T-helper 2 cell treated with Interferon-gamma antibody and Interleukin-4, amounts not matched to agents 5 μg/mL and 100 μg/mL, for 36 hours (primary cell): ENCODE measurements around the gene PEDS1.
"Not testable (repeated sequence)": the region's sequence is repeated elsewhere in the genome, so short reads cannot be mapped to it uniquely, and the experiment has no call there.

Source experiments
- DNase-seq: peaks from one replicate; pipeline ENCODE4 v3.0.0; 2021; ENCODE audit warnings: low spot score
- H3K27ac Mint-ChIP-seq: one replicate; pipeline ENCODE4 v1.8.0; 2021; ENCODE audit warnings: mild to moderate bottlenecking, mixed read lengths
- H3K27me3 Mint-ChIP-seq: one replicate; pipeline ENCODE4 v1.8.0; 2021; ENCODE audit warnings: low read depth, mixed read lengths
- H3K36me3 Mint-ChIP-seq: one replicate; pipeline ENCODE4 v1.8.0; 2021; ENCODE audit warnings: low read depth, mixed read lengths
- H3K4me1 Mint-ChIP-seq: one replicate; pipeline ENCODE4 v1.8.0; 2021; ENCODE audit warnings: low read depth, mixed read lengths
- H3K4me3 Mint-ChIP-seq: one replicate; pipeline ENCODE4 v1.8.0; 2022; ENCODE audit warnings: mild to moderate bottlenecking, moderate library complexity, mixed read lengths
- H3K9me3 Mint-ChIP-seq: one replicate; pipeline ENCODE4 v1.8.0; 2021; ENCODE audit warnings: mixed read lengths

The PEDS1 gene

GRCh38 chr20:50161494-50161893 is 8.0 kb upstream of the PEDS1 start:
- not testable (repeated sequence) for H3K27ac Mint-ChIP-seq, H3K27me3 Mint-ChIP-seq, DNase-seq

GRCh38 chr20:50153153-50153499 is 397 bp downstream of the PEDS1 start:
- peak overlapping the region; percentile 94 for H3K27ac Mint-ChIP-seq
- no peak for DNase-seq
- H3K9me3 Mint-ChIP-seq: no peaks in the 10 kb centered on the region
- H3K4me1 Mint-ChIP-seq: peaks cover 39% of the 10 kb centered on the region
- H3K36me3 Mint-ChIP-seq: peaks cover 29% of the 10 kb centered on the region
- peak overlapping the region; percentile 94 for H3K4me3 Mint-ChIP-seq
- no peaks in the 10 kb centered on the region for H3K27me3 Mint-ChIP-seq

More at GRCh38 chr20:50161494-50161893, 8.0 kb upstream of the PEDS1 start:
- H3K36me3 Mint-ChIP-seq, H3K9me3 Mint-ChIP-seq, H3K4me3 Mint-ChIP-seq: not testable (repeated sequence)
- H3K4me1 Mint-ChIP-seq: peaks cover 12% of the 10 kb centered on the region

GRCh38 chr20:50152394-50153152 is 950 bp downstream of the PEDS1 start:
- Mint-ChIP-seq H3K27me3 (no peaks in the 10 kb centered on the region), H3K9me3 (no peaks in the 10 kb centered on the region), H3K36me3 (peaks cover 31% of the 10 kb centered on the region), H3K4me1 (peaks cover 45% of the 10 kb centered on the region), H3K4me3 (peak overlapping the region; percentile 94), H3K27ac (peak overlapping the region; percentile 94)
- DNase-seq: no peak

GRCh38 chr20:50151034-50151743 is 2.3 kb downstream of the PEDS1 start:
- peak overlapping the region; percentile 81 for H3K27ac Mint-ChIP-seq
- peaks cover 59% of the 10 kb centered on the region for H3K4me1 Mint-ChIP-seq
- H3K4me3 Mint-ChIP-seq: peak overlapping the region; percentile 94
- DNase-seq: no peak
- H3K36me3 Mint-ChIP-seq: peaks cover 44% of the 10 kb centered on the region
- no peaks in the 10 kb centered on the region for H3K27me3 Mint-ChIP-seq
- H3K9me3 Mint-ChIP-seq: no peaks in the 10 kb centered on the region

GRCh38 chr20:50149481-50150254 is 3.9 kb downstream of the PEDS1 start:
- Mint-ChIP-seq H3K27ac (peak overlapping the region; percentile 81), H3K4me1 (peaks cover 67% of the 10 kb centered on the region), H3K9me3 (no peaks in the 10 kb centered on the region), H3K27me3 (no peaks in the 10 kb centered on the region), H3K36me3 (peaks cover 47% of the 10 kb centered on the region), H3K4me3 (peak overlapping the region; percentile 43)
- no peak for DNase-seq

GRCh38 chr20:50146732-50147662 is 6.5 kb downstream of the PEDS1 start:
- Mint-ChIP-seq H3K4me1 (peaks cover 60% of the 10 kb centered on the region), H3K27me3 (no peaks in the 10 kb centered on the region), H3K36me3 (peaks cover 51% of the 10 kb centered on the region), H3K4me3 (peak overlapping the region; percentile 87), H3K27ac (peak overlapping the region; percentile 97), H3K9me3 (no peaks in the 10 kb centered on the region)
- DNase-seq: peak; percentile 81

- no peaks in the 10 kb centered on the region for H3K27me3 Mint-ChIP-seq
- H3K36me3 Mint-ChIP-seq: peaks cover 50% of the 10 kb centered on the region
Measured at GRCh38 chr20:50146214-50146613, 7.3 kb downstream of the PEDS1 start.

GRCh38 chr20:50145566-50145965 is 8.0 kb downstream of the PEDS1 start:
- Mint-ChIP-seq H3K27me3 (no peaks in the 10 kb centered on the region), H3K27ac (peak overlapping the region; percentile 97), H3K4me3 (no peak overlapping the region), H3K4me1 (peaks cover 50% of the 10 kb centered on the region), H3K36me3 (peaks cover 48% of the 10 kb centered on the region), H3K9me3 (no peaks in the 10 kb centered on the region)
- DNase-seq: no peak

More at GRCh38 chr20:50146214-50146613, 7.3 kb downstream of the PEDS1 start:
- H3K9me3 Mint-ChIP-seq: no peaks in the 10 kb centered on the region
- peak overlapping the region; percentile 87 for H3K4me3 Mint-ChIP-seq
- peak overlapping the region; percentile 97 for H3K27ac Mint-ChIP-seq
- no peak for DNase-seq
- peaks cover 54% of the 10 kb centered on the region for H3K4me1 Mint-ChIP-seq

- no peak for DNase-seq
- Mint-ChIP-seq H3K36me3 (peaks cover 49% of the 10 kb centered on the region), H3K27ac (no peak overlapping the region), H3K4me3 (no peak overlapping the region), H3K9me3 (no peaks in the 10 kb centered on the region), H3K4me1 (peaks cover 46% of the 10 kb centered on the region), H3K27me3 (no peaks in the 10 kb centered on the region)
Measured at GRCh38 chr20:50144362-50144761, 9.2 kb downstream of the PEDS1 start.

GRCh38 chr20:50142812-50143211 is 10.7 kb downstream of the PEDS1 start:
- no peak overlapping the region for H3K4me3 Mint-ChIP-seq
- H3K27me3 Mint-ChIP-seq: no peaks in the 10 kb centered on the region
- peak overlapping the region; percentile 27 for H3K27ac Mint-ChIP-seq
- H3K9me3 Mint-ChIP-seq: no peaks in the 10 kb centered on the region
- peaks cover 43% of the 10 kb centered on the region for H3K36me3 Mint-ChIP-seq
- H3K4me1 Mint-ChIP-seq: peaks cover 35% of the 10 kb centered on the region
- DNase-seq: no peak

- H3K27ac Mint-ChIP-seq: peak overlapping the region; percentile 53
- H3K4me1 Mint-ChIP-seq: peaks cover 26% of the 10 kb centered on the region
- peaks cover 38% of the 10 kb centered on the region for H3K36me3 Mint-ChIP-seq
- no peaks in the 10 kb centered on the region for H3K27me3 Mint-ChIP-seq
- no peak overlapping the region for H3K4me3 Mint-ChIP-seq
- no peak for DNase-seq
- no peaks in the 10 kb centered on the region for H3K9me3 Mint-ChIP-seq
Measured at GRCh38 chr20:50141811-50142561, 11.5 kb downstream of the PEDS1 start.

- Mint-ChIP-seq H3K4me3 (no peak overlapping the region), H3K9me3 (no peaks in the 10 kb centered on the region), H3K27me3 (no peaks in the 10 kb centered on the region), H3K27ac (no peak overlapping the region), H3K4me1 (peaks cover 18% of the 10 kb centered on the region), H3K36me3 (peaks cover 32% of the 10 kb centered on the region)
- no peak for DNase-seq
Measured at GRCh38 chr20:50141018-50141675, 12.4 kb downstream of the PEDS1 start.
